Brain microvascular endothelial cell (primary cell): ENCODE measurements around the gene PSMA3.

Source experiments
- DNase-seq: peaks from one replicate; pipeline ENCODE4 v3.0.0-alpha.2; 2020
- H3K27ac ChIP-seq: fragments of 250-450 bp; sonication (Bioruptor Pico); 2 replicates; pipeline ENCODE4 v1.5.1; 2020; ENCODE audit warnings: mild to moderate bottlenecking, moderate library complexity
- H3K27me3 ChIP-seq: fragments of 250-450 bp; sonication (Bioruptor Pico); replicated peaks from 2 replicates; pipeline ENCODE4 v1.5.1; 2020; ENCODE audit warnings: mild to moderate bottlenecking
- H3K36me3 ChIP-seq: fragments of 250-450 bp; sonication (Bioruptor Pico); replicated peaks from 2 replicates; pipeline ENCODE4 v1.5.1; 2020; ENCODE audit warnings: mild to moderate bottlenecking
- H3K4me3 ChIP-seq: 2 replicates; pipeline ENCODE4 v1.5.1; 2011; ENCODE audit warnings: low read depth, mild to moderate bottlenecking, control low read depth, low read length, moderate library complexity
- in situ Hi-C: cut with HindIII; loops from 2 replicates; pipeline ENCODE4 v1.10.0; 2017; ENCODE audit warnings: low sequenced_read_pairs, low pct_ligation_motif_present
- TF ChIP-seq, protein P1 (sequence below): IDR thresholded peaks from 2 replicates; pipeline ENCODE4 v1.5.1; 2011; ENCODE audit warnings: low read depth, mild to moderate bottlenecking, moderate library complexity, low read length, control low read depth, inconsistent platforms; ENCODE audit errors: missing control alignments

PSMA3 gene

GRCh38 chr14:58244556-58245387 is at the start of gene PSMA3:
Gene PSMA3, plus strand, starts transcription at chr14:58244843. Its CDS starts 78 bp downstream, at chr14:58244921.
- H3K4me3 ChIP-seq, result peak within 1 kb of the TSS; percentile 97
- TF ChIP-seq, protein P1, sequence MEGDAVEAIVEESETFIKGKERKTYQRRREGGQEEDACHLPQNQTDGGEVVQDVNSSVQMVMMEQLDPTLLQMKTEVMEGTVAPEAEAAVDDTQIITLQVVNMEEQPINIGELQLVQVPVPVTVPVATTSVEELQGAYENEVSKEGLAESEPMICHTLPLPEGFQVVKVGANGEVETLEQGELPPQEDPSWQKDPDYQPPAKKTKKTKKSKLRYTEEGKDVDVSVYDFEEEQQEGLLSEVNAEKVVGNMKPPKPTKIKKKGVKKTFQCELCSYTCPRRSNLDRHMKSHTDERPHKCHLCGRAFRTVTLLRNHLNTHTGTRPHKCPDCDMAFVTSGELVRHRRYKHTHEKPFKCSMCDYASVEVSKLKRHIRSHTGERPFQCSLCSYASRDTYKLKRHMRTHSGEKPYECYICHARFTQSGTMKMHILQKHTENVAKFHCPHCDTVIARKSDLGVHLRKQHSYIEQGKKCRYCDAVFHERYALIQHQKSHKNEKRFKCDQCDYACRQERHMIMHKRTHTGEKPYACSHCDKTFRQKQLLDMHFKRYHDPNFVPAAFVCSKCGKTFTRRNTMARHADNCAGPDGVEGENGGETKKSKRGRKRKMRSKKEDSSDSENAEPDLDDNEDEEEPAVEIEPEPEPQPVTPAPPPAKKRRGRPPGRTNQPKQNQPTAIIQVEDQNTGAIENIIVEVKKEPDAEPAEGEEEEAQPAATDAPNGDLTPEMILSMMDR, result no peak
- DNase-seq, result peak; percentile 98
- in situ Hi-C loops, result no loop called here
- H3K36me3 ChIP-seq, result peaks cover 17% of the 10 kb centered on the region
- H3K27ac ChIP-seq, result peak within 1 kb of the TSS; percentile 96
- no peaks in the 10 kb centered on the region for H3K27me3 ChIP-seq

- H3K4me3 ChIP-seq, result no peak overlapping the region
- no peak for DNase-seq
- in situ Hi-C loops, result no loop called here
Measured at GRCh38 chr14:58196198-58196597, 48.4 kb upstream of the PSMA3 start.

DNA sequence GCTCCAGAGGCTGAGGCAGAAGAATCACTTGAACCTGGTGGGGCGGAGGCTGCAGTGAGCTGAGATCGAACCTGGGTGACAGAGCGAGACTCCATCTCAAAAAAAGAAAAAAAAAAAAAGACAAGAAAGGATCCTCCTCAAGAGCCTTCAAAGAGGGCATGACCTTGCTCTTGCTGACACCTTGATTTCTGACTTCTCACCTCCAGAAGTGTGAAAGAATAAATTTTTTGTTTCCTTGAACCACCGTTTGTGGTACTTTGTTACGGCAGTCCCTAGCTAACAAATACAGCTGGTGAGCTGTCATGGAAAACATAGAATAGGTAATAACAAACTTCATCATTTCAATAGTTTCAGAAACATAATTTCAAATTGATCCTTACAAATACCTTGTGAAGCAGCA is 46.6 kb upstream of the PSMA3 start:
- in situ Hi-C loops, result no loop called here
- Histone ChIP-seq H3K4me3 (no peak overlapping the region), H3K27me3 (no peaks in the 10 kb centered on the region), H3K36me3 (no peaks in the 10 kb centered on the region), H3K27ac (no peak overlapping the region)
- TF ChIP-seq, protein P1, result no peak
- no peak for DNase-seq

More at GRCh38 chr14:58196198-58196597, 48.4 kb upstream of the PSMA3 start:
- TF ChIP-seq, protein P1, result no peak
- Histone ChIP-seq H3K27ac (no peak overlapping the region), H3K27me3 (no peaks in the 10 kb centered on the region), H3K36me3 (no peaks in the 10 kb centered on the region)

- DNase-seq, result peak; percentile 48
- Histone ChIP-seq H3K4me3 (peak within 1 kb of the TSS; percentile 91), H3K27ac (peak within 1 kb of the TSS; percentile 99), H3K27me3 (no peaks in the 10 kb centered on the region), H3K36me3 (no peaks in the 10 kb centered on the region)
- TF ChIP-seq, protein P1, result no peak
- in situ Hi-C loops, result no loop called here
Measured at GRCh38 chr14:58199726-58200479, 44.7 kb upstream of the PSMA3 start, which contains the start of gene ACTR10. Gene ACTR10, plus strand, starts transcription at chr14:58200149. Its CDS starts 69 bp downstream, at chr14:58200218.

DNA sequence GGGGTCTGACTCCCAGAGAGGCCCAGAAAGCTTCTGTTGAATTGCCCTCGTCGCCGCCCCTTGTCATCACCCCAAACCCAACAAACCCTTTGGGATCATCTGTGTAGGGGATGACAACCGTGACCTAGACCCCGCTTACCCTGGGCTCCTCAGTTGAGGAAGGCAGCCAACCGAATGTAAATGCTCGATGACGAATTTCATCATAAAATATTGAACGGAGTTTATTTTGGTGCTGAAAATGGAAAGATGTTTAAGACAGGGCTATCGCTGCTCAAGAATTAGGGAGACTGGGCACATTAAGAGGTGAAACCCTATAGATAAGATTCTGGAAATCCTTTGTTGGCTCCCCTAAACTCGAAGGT is 44.2 kb upstream of the PSMA3 start:
- Histone ChIP-seq H3K27me3 (no peaks in the 10 kb centered on the region), H3K27ac (peak overlapping the region; percentile 99), H3K36me3 (no peaks in the 10 kb centered on the region), H3K4me3 (peak overlapping the region; percentile 91)
- TF ChIP-seq, protein P1, result no peak
- in situ Hi-C loops, result no loop called here
- no peak for DNase-seq
